Body of pancreas (tissue), 4 donors: ENCODE measurements around the gene PRSS48.

Experiments used
- POLR2A ChIP-seq, 3 donors: fragments of 450-650 bp; IDR thresholded peaks; one replicate each; pipeline ENCODE4 v1.6.1; 2016; ENCODE audit warnings: antibody characterized with exemption in 3 of 3, mild to moderate bottlenecking in 2 of 3
- TF ChIP-seq, protein P1 (sequence below), 7 experiments: fragments of 450-650 bp in 4 of 7; fragments of 200-600 bp in 3 of 7; sonication (generic) in 3 of 7; IDR thresholded peaks; one replicate each; pipeline ENCODE4 v1.5.1; 2016 to 2019; ENCODE audit warnings: antibody characterized with exemption in 7 of 7

DNA sequence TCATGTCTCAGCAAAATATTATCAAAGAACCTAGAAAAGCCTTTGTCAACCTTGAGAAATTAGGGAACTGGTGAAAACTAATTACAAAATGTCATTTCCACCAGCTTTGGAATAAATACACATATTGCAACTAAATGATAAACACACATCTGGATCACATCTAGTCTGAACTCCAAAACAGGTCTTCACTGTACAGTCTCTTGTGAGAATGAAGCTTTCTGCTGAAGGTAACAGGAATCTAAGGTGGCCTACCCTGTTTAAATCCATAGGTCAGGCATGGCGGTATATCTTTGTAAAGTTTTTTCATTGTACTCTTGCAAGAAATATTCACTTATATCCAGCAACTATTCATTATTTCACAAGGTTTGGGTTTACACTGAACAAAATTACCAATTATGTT is 46.7 kb downstream of the PRSS48 start:
- TF ChIP-seq, protein P1, sequence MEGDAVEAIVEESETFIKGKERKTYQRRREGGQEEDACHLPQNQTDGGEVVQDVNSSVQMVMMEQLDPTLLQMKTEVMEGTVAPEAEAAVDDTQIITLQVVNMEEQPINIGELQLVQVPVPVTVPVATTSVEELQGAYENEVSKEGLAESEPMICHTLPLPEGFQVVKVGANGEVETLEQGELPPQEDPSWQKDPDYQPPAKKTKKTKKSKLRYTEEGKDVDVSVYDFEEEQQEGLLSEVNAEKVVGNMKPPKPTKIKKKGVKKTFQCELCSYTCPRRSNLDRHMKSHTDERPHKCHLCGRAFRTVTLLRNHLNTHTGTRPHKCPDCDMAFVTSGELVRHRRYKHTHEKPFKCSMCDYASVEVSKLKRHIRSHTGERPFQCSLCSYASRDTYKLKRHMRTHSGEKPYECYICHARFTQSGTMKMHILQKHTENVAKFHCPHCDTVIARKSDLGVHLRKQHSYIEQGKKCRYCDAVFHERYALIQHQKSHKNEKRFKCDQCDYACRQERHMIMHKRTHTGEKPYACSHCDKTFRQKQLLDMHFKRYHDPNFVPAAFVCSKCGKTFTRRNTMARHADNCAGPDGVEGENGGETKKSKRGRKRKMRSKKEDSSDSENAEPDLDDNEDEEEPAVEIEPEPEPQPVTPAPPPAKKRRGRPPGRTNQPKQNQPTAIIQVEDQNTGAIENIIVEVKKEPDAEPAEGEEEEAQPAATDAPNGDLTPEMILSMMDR (IDR thresholded peaks at IDR 0.05): no peak
- no peak for TF ChIP-seq POLR2A (IDR thresholded peaks at IDR 0.05)
